CD4-positive, alpha-beta T cell treated with Interleukin-2 at 100 ng/mL for 4 hours (primary cell): ENCODE measurements around the gene ARHGAP24.
"Not testable (repeated sequence)": the region's sequence is repeated elsewhere in the genome, so short reads cannot be mapped to it uniquely, and the experiment has no call there.

Source experiments
- DNase-seq: peaks from one replicate; pipeline ENCODE4 v3.0.0-alpha.2; 2020; ENCODE audit warnings: low spot score

Gene ARHGAP24

DNA sequence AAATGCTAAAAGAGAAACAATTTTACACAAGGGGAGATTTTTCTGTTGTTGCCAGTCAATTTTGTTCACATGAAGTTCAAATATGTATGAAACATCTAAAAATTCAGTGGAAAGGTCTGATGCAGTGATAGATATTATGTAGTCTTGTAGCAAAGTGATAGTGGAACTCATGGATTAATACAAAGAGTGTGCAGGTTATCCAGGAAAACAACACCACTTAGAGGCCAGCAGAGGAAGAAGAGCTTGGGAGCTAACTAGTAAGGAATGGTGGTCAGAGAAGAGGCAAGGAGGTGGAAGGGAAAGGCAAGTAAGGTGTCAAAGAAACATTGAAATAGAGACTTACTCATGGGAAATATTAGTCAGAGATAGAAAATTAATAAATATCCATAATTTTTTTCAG lies 489.3 kb downstream of the ARHGAP24 start:
- no peak for DNase-seq

DNA sequence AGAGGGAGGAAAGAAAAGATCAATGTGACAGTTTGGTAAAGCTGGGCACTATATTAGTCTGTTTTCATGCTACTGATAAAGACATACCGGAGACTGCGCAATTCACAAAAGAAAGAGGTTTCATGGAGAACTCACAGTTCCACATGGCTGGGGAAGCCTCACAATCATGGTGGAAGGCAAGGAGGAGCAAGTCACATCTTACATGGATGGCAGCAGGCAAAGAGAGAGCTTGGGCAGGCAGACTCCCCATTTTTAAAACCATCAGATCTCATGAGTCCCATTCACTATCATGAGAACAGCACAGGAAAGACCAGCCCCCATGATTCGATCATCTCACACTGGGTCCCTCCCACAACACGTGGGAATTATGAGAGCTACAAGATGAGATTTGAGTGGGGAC lies 490.1 kb downstream of the ARHGAP24 start:
- DNase-seq = not testable (repeated sequence)

DNA sequence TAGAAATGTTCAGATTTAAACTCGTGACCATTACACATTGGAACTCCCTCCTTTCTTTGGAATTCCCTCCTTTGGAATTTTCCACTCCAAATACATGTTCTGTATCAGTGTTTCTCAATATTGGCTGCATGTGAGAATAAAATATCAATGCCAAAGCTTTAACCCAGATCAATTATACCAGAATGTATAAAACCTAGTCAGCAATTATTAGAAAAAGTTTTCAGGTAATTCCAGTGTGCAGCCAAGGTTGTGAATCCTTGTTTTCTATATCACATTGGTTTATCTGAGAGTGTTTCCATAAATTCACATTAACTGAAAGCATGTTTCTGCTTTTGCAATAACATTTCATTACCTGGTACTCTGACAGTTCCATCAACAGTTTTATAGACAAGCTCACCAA lies 490.6 kb downstream of the ARHGAP24 start:
- DNase-seq = no peak

DNA sequence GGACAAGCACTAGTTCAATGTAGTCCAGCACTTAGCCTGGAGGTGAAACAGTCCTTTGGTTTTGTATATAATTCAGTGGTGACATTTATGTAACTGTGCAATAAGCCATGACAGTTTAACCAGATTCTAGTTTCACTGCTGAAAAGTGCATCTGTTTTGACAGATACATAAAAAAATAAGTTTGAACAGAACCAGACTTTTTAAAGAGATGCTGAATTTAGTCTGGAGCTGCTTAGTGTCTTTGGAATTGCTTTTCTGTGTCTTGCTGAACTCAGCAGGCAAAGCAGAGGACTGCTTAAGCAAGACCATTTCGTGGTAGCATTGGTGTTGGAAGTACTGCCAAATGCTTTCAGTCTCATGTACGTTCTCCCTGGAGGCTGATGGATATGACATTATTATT lies 491.4 kb downstream of the ARHGAP24 start:
- DNase-seq = no peak

DNA sequence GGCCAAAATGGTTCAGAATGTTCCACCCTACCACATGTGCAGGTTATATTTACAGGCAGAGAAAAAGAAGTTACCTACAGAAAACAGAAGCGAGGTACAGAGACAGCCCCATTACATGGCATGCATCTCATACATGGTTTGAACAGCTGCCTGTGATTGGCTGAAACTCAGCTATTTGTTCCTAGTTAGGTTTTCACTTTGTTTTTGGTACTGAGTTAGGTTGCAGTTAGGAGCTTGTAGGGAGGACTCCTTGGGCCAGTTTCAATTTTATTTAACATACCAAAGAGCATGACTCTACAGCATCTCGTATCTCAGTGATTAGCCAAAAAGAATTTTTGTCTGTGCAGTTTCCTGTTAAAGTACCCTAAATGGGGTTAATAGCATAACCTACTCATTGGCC lies 492.9 kb downstream of the ARHGAP24 start:
- no peak for DNase-seq

DNA sequence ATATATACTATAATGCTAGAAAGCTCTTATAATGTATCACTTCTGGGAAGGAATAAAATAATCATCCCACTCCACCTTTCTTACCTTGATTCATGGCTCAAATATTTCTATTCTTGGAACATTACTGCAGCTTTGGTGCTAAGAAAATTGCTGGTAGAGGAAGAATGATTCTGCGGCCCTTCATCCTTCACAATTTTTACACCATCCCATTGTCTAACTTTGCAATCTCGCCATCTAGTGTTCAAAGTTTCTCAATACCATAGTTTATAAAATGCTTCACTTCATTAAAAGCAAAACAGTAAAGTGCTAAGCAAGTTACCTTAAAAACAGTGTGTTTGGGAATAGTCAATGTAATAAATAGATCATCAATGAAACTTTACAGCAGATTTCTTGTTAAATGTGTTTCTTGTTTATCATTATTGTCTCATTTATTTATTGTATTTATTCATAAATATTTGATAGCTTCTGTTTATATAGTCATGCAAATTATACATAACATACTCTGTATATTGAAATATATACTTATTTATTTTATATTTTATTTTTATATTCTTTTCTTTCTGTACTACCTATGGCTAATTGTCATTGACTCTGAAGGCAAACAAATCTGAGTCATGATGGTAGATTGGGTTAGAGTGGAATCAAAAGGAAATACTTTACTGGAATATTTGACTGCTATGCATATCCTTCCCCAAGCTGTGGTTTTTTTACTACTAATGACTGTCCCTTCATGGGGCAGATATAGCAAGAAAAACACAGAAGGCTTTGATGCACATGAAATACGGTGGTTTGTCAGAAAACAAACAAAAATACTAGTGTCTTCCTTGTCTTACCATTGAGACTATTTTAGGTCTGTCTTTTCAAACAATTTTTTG lies 494.2 kb downstream of the ARHGAP24 start:
- DNase-seq = no peak

DNA sequence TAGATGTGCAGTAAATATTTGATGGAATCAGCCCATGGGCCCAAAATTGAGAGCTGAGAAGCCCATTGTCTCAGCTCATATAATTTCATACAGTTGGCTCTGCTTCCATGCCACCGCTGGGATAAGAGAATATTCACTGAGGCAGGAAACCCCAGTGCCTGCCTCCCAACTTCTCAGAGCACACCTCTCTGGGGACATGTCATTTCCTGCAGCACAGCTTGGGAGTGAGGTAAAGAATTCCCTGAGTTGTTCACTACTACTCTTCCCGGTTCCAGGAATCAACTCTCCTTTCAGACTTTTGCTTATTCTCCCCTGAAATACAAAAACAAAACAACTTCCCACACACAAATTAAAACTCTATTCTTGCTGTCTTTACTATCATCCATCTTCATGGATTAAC lies 495.6 kb downstream of the ARHGAP24 start:
- no peak for DNase-seq

DNA sequence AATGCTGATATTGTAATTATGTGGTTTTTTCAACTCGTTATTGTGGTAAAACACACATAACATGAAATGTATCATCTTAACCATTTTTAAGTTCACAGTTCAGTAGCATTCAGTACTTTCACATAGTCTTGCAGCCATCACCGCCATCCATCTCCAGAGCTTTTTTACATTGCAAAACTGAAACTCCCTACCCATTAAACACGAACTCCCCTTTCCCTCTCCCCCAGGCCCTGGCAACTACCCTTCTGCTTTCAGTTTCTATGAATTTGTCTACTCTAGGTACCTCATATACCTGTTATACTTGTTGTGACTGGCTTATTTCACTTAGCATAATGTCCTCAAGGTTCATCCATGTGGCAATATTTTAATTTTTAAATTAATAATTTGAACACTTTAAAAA lies 504.3 kb downstream of the ARHGAP24 start:
- no peak for DNase-seq

DNA sequence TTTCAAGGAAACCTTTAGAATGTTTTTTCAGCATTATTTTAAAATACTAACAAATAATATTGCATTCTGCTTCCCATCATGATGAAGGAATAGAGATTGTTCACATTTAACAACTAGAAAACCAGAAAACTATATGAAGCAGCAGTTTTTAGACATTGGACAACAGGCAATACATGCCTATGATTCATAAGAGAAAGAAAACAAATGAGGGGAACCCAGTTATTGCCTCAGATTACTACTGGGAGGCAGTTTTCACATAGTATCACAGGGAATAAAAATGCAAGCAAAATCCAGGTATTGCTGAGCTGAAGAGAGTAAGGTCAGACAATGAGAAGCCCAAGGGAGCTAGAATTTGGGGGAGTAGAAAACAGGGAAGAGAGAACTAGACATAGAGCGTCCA lies 511.3 kb downstream of the ARHGAP24 start:
- no peak for DNase-seq

DNA sequence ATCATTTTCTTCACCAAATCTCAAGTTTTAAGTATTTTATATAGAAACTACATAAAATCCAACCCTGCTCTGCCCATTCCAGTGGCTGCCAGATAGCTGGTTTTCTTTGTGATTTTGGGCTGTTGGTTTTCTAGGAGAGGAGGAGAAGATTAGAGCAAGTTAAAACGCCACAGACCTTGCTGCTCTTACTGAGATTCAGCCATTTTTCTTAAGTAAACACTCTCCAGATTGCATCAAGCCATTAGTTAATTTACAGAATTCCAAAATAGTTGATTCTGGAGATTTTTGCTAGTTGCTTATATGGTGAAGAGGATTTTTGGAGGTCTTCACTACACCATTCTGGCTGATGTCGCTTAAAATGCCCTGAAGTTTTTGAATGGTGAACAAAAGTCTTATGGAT lies 518.7 kb downstream of the ARHGAP24 start:
- DNase-seq = no peak

DNA sequence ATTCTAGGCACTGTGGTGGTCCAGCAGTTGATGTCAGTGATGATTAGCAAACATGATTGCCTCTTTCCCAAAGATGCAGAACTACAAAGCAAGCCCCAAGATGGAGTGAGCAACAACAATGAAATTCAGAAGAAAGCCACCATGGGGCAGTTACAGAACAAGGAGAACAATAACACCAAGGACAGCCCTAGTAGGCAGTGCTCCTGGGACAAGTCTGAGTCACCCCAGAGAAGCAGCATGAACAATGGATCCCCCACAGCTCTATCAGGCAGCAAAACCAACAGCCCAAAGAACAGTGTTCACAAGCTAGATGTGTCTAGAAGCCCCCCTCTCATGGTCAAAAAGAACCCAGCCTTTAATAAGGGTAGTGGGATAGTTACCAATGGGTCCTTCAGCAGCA lies 519.6 kb downstream of the ARHGAP24 start:
- DNase-seq = no peak

DNA sequence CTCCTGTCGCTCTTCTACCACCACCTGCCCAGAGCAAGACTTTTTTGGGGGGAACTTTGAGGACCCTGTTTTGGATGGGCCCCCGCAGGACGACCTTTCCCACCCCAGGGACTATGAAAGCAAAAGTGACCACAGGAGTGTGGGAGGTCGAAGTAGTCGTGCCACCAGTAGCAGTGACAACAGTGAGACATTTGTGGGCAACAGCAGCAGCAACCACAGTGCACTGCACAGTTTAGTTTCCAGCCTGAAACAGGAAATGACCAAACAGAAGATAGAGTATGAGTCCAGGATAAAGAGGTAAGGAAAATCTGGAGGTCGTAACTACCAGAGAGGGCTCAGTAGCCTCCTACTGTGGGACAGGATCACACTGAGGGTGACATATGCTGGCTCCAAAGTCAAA lies 520.4 kb downstream of the ARHGAP24 start:
- no peak for DNase-seq

DNA sequence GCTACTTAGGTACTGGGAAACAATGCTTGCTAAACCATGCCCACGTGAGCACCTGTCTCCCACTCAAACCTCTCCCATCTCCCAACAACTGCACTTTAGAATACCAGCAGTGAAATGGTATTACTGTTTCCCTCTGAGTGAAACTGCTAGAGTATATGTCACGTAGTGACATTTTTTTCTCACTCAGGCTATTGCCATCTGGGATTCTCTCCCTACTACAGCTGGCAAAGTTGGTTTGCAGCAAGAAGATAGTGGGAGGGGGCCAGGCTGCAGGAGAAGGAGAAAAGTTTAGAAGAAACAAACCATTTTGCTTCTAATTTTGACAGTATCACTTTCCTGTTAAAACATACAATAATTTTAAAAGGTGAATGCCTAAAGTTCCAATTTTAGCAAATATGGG lies 526.6 kb downstream of the ARHGAP24 start:
- no peak for DNase-seq

DNA sequence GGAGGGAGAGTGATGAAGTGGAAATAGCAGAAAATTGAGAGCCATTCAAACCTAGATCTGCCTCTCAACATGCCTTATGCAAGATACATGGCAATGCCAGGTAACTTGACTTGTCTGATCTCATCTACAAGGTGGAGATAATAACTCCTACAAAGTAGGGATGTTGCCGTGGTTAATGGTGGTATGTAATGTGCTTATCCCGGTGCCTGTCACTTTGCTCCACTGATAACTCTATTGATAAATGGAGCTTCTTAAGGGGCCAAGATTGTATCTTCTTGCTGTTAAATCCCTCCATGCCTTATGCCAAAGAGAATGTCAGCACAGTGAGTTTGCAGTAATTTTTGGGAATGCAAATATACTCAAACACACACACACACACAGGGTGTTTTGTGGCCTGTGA lies 529.1 kb downstream of the ARHGAP24 start:
- no peak for DNase-seq

DNA sequence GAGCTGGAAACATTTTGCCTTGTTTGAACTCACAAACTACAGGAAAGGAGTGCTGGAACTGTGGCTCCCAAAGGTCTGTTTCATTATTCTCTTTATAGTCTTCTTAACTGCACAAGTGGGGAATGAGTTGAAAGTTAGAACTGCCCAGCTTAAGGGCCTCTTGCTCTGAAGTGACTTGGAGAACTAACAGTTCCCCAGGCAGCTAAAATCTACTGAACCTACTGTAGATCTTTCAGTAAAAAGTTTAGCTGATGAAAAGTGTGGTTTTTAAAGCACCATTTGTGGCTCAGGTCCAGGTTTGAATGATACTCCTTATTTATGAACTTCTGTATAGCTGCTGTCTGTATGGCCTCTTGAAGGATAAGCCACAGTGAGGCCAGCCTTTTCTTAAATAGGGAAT lies 531.1 kb downstream of the ARHGAP24 start:
- no peak for DNase-seq

DNA sequence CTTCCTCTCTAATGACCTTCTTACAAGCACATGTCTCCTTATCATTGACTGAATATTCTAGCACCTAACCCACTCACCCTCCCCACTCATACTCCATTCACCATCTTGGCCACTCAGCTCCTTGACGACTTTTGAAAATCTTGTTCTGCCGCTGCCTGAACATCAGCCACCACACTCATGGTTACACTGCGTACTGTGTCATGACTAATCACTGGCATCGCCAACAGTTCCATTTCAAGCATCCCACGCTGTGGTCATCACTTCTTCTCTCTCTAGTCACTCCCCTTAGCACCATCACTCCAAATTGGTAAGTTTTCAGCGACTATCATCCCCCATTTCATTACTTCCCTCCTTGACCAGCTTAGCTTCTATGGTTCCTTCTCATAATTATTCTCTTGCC lies 532.1 kb downstream of the ARHGAP24 start:
- no peak for DNase-seq

DNA sequence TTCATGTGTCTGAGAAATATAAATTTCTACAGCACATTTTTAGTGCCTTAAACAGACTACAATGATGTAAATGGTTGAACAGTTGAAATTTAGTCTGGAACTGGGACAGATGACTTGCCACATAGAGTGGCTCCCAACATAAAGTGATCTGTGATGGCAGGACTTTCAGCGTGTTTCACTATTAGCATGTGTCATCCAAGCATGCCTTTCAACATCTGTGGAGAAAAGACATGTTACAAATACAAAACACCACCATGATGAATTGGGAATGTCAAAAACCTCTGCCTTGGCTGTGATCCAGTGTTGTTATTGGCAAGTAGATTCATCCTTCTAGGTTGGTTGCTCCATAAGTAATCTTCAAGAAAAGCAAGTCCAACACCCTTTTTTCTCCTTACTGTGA lies 536.2 kb downstream of the ARHGAP24 start:
- no peak for DNase-seq

DNA sequence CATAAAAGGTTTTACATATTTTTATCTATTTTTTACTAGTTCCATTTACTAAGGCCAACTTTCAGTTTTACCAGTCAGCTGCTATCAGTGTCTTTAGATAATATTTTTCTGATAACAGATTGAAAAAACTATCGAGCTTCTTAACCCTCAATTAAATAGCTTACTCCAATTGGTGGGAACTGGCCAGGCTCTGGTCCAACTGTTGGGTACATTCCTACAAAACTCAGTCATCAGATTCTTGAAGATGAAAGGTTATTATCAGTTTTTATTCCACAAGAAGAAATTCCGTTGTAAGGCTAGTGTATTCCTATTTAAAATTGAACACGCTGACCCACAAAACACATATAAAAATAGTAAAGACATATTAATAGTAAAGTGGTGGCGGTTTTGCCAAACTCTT lies 538.7 kb downstream of the ARHGAP24 start:
- no peak for DNase-seq

DNA sequence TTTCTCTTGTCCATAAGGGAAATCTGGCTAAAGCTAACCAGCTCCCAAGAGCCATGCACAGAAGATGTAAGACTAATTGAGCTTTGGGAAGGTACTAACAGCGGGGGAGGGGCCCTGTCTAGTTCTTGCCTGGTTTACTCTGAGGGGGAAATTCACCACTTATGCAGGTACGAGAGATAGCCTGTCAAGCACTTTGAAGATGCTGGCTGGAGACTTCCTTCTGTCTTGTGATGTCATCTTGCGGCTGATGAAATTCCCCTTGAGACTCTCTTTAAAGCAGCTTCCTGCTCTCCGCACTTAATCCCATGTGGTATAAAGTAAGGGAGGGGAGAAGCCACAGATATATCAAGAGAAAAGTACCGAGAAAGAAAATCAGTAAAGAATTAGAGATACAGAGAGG lies 539.6 kb downstream of the ARHGAP24 start:
- no peak for DNase-seq

DNA sequence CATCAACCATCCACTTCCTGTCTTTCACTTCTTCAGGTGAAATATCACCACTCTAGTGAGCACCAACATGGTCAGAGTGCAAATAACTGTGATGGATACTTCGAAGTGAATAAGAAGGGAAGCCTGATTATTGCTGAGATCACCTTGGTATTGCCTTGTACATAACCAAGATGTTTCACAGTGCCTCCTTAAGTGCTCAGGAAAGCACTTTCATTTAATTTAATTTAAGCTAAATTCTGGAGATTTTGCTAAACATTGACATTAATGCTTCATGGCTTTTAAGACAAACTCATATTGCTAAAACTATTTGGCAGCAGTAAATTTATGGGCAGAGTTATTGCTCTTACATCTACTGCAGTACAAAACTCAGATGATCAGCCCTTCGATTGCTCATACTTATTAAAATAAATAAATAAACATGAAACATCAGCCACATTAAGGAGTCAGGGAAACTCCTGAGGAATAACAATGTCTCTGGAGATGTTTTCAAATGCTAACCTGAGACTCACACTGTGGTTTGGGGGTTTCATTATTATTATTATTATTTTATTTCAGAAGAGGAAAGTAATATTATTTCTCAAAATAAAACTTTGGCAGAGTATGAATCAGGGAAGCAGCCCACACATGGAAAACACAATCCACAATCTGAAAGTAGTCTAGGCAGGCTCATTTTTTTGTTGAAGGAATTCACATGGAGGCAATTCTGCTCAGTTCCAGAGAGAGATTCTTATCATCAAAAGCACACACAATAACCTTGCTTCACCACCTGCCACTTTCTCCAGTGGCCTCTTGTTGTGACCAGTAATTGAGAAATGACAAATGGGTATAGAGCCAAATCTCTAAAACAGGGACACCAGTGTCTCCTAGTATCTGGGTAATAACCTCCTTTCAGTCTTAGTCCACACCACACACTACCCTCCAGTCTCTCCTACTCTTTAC lies 540.7 kb downstream of the ARHGAP24 start:
- no peak for DNase-seq

DNA sequence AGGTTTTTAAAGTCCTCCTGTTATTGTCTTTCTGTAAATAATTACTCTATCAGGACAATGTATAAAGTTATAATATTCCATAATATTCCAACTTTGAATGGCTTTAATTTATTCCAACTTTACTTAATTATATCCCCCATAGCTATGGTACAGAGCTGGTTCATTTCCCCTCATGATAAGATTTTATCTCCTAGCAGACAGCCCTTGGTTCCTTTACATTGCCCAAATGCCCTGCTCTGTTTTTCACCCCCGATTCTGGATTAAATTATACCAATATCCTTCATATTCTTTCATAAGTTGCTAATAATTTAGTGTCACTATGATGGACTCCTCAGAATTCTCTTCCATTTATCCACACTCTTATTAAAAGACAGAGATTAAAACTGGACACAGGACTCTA lies 544.4 kb downstream of the ARHGAP24 start:
- DNase-seq = no peak

DNA sequence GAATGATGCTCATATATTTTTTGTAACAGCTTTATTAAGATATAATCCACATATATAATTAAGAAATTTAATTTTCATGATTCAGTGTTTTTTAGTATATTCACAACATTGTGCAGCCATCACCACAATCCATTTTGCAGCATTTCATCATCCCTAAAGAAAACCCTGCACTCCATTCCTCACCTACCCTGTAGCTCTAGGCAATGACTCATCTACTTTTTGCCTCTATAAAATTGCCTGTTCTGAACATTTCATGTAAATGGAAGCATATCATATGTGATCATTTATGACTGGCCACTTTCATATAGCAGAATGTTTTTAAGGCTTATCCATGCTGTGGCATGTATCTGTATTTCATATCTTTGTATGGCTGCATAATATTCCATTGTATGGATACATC lies 545.0 kb downstream of the ARHGAP24 start:
- DNase-seq = no peak

DNA sequence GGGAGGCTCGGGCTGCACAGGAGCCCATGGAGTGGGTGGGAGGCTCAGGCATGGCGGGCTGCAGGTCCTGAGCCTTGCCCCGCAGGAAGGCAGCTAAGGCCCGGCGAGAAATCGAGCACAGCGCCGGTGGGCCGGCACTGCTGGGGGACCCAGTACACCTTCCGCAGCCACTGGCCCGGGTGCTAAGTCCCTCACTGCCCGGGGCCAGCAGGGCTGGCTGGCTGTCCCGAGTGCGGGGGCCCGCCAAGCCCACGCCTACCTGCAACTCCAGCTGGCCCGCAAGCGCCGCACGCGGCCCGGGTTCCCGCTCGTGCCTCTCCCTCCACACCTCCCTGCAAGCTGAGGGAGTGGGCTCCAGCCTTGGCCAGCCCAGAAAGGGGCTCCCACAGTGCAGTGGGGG lies 546.7 kb downstream of the ARHGAP24 start:
- not testable (repeated sequence) for DNase-seq
